ENCODE results near the gene OR5T1. TPM values are rescaled to one million over a fixed set of nuclear protein-coding genes. Genes with fewer than 3 reads are reported as not detected.

OR5T1 gene
- total and polyA plus RNA-seq, 2 of the 8 experiments (the other 6 are each of a cell fraction or from before 2014, with no cell fraction given), result not detected

DNA sequence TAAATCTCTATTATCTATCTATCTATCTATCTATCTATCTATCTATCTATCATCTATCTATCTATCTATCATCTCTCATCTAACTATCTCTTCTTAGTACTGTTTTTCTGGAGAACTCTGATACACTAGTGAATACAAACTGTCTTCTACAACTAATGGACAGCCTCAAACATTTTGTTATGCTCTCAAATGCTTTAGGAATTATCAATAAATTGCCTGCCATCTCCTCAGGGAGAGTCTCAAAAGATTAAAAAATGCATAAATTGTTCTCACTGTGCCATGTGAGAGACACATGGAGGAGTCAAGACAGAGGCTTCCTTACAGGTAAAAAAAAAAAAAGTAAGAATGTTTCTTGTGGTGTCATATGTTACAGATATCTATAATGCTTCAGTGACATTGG is 40.9 kb downstream of the OR5T1 start, which contains the start of gene OR8K3:
TSS of gene OR8K3 (plus strand) at position 301 of the 400 bp plus-strand sequence. CDS start 3,163 bp downstream, outside the sequence.
- H3K36me3 ChIP-seq (ENCODE audit: control insufficient read depth in 2 of 4, insufficient read depth in 4 of 4, low read length in 3 of 4), result no peaks in the 10 kb centered on the region
- FAIRE-seq, result no peak
- POLR2A ChIA-PET (ENCODE audit: partially characterized antibody), result no interaction called here
- TF ChIP-seq KDM5A (IDR thresholded peaks at IDR 0.05; ENCODE audit: low read length) (no peak), SRF (IDR thresholded peaks at IDR 0.05; ENCODE audit: low read depth, low read length) (no peak), POLR2AphosphoS5 (IDR thresholded peaks at IDR 0.05; ENCODE audit: low read depth, low read length) (no peak), NRF1 (IDR thresholded peaks at IDR 0.05; ENCODE audit: low read depth, low read length) (no peak), SUZ12 (IDR thresholded peaks at IDR 0.05; ENCODE audit: low read length) (no peak), SP4 (IDR thresholded peaks at IDR 0.05; ENCODE audit: low read length) (no peak), SP2 (IDR thresholded peaks at IDR 0.05; ENCODE audit: low read length) (no peak), CEBPB (IDR thresholded peaks at IDR 0.05; ENCODE audit: low read depth, low read length) (no peak), RAD21 (IDR thresholded peaks at IDR 0.05 in 1 of 2, conservative IDR thresholded peaks at IDR 0.05 in 1 of 2; ENCODE audit: low read depth in 2 of 2, low read length in 2 of 2) (no peak), EP300 (IDR thresholded peaks at IDR 0.05; ENCODE audit: borderline replicate concordance in 1 of 2, low read depth in 2 of 2, low read length in 2 of 2) (no peak), SAP30 (IDR thresholded peaks at IDR 0.05; ENCODE audit: insufficient read depth, insufficient replicate concordance, low read length) (no peak), ZNF274 (IDR thresholded peaks at IDR 0.05; ENCODE audit: borderline replicate concordance, extremely low read depth, low read length) (no peak), GABPA (IDR thresholded peaks at IDR 0.05; ENCODE audit: borderline replicate concordance, insufficient read depth, low read length) (no peak), CHD1 (IDR thresholded peaks at IDR 0.05; ENCODE audit: low read depth, low read length) (no peak), ASH2L (IDR thresholded peaks at IDR 0.05; ENCODE audit: low read length) (no peak)
- TF ChIP-seq, protein P1, sequence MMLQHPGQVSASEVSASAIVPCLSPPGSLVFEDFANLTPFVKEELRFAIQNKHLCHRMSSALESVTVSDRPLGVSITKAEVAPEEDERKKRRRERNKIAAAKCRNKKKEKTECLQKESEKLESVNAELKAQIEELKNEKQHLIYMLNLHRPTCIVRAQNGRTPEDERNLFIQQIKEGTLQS (IDR thresholded peaks at IDR 0.05; ENCODE audit: insufficient read depth, low read depth, low read length), result no peak

More for the DNA sequence above, 40.9 kb downstream of the OR5T1 start, which contains the start of gene OR8K3:
- Histone ChIP-seq H3K27ac (ENCODE audit: low read depth, low read length) (no peak within 1 kb of the TSS), H3K4ac (replicated peaks; ENCODE audit: insufficient read length, low read depth, low read length) (no peak within 1 kb of the TSS), H4K5ac (ENCODE audit: insufficient read length, low read depth, low read length) (no peak within 1 kb of the TSS), H2BK12ac (ENCODE audit: low read depth, low read length) (no peak within 1 kb of the TSS), H2AK5ac (ENCODE audit: low read depth, low read length) (no peak within 1 kb of the TSS), H3K56ac (replicated peaks; ENCODE audit: insufficient read length, low read depth, low read length) (no peak within 1 kb of the TSS), H2BK5ac (ENCODE audit: low read depth, low read length) (no peak within 1 kb of the TSS), H4K8ac (ENCODE audit: extremely low read depth, insufficient read depth, low read length) (no peak within 1 kb of the TSS), H3K79me1 (ENCODE audit: low read depth, low read length) (no peaks in the 10 kb centered on the region), H3K79me2 (ENCODE audit: control insufficient read depth in 1 of 2, insufficient read depth in 2 of 2, low read length in 2 of 2) (no peaks in the 10 kb centered on the region), H3K27me3 (replicated peaks in 1 of 4; ENCODE audit: control insufficient read depth in 3 of 4, extremely low read depth in 1 of 4, insufficient read depth in 3 of 4, low read length in 3 of 4) (no peaks in the 10 kb centered on the region), H2BK120ac (replicated peaks; ENCODE audit: low read depth, low read length) (no peak within 1 kb of the TSS), H3K4me1 (replicated peaks in 1 of 4; ENCODE audit: control insufficient read depth in 3 of 4, insufficient read depth in 4 of 4, low read length in 3 of 4) (no peaks in the 10 kb centered on the region), H3K23ac (ENCODE audit: insufficient read length) (no peak within 1 kb of the TSS), H3K9me3 (ENCODE audit: insufficient read depth in 2 of 2, low read depth in 1 of 2, low read length in 1 of 2) (no peaks in the 10 kb centered on the region), H3K4me2 (ENCODE audit: insufficient read depth in 1 of 2, low read depth in 2 of 2, low read length in 2 of 2) (no peak within 1 kb of the TSS), H3K23me2 (ENCODE audit: low read depth, low read length) (no peaks in the 10 kb centered on the region), H4K91ac (replicated peaks; ENCODE audit: insufficient read length, low read length) (no peak within 1 kb of the TSS), H3K14ac (ENCODE audit: insufficient read length) (no peak within 1 kb of the TSS), H2BK20ac (ENCODE audit: low read length) (no peak within 1 kb of the TSS), H4K20me1 (replicated peaks in 1 of 2; ENCODE audit: control insufficient read depth in 1 of 2, insufficient read depth in 2 of 2, low read length in 2 of 2) (no peaks in the 10 kb centered on the region), H3K18ac (ENCODE audit: extremely low read depth, low read length) (no peak within 1 kb of the TSS), H3K9ac (replicated peaks in 1 of 4; ENCODE audit: extremely low read depth in 1 of 4, low read depth in 3 of 4, low read length in 3 of 4) (no peak within 1 kb of the TSS), H2BK15ac (ENCODE audit: low read length) (no peak within 1 kb of the TSS), H3K4me3 (ENCODE audit: extremely low read depth in 1 of 4, insufficient read depth in 2 of 4, low read depth in 3 of 4, low read length in 4 of 4) (no peak within 1 kb of the TSS), H2AFZ (ENCODE audit: low read length) (no peak within 1 kb of the TSS)
- DNase-seq (ENCODE audit: low read depth in 1 of 2, low spot score in 2 of 2), result no peak
- CTCF ChIA-PET (ENCODE audit: partially characterized antibody), result no interaction called here
